ENCODE measurements around the gene GOLGA6D.

GRCh38 chr15:75335705-75336355 lies 53.2 kb downstream of the GOLGA6D start, which contains the start of gene COMMD4:
- TF ChIP-seq POLR2AphosphoS5 (IDR thresholded peaks at IDR 0.05; ENCODE audit: insufficient read depth, low read depth, low read length) (peak; percentile 76), POLR2A (IDR thresholded peaks at IDR 0.05; ENCODE audit: low read depth, low read length) (peak; percentile 85), CTCF (IDR thresholded peaks at IDR 0.05; ENCODE audit: extremely low read depth in 1 of 2, insufficient read depth in 1 of 2, low read depth in 1 of 2, low read length in 2 of 2) (no peak), EZH2 (IDR thresholded peaks at IDR 0.05; ENCODE audit: borderline replicate concordance, low read depth, low read length, severe bottlenecking) (no peak), MAX (IDR thresholded peaks at IDR 0.05; ENCODE audit: insufficient read depth, insufficient read length) (peak; percentile 66), JUN (IDR thresholded peaks at IDR 0.05; ENCODE audit: borderline replicate concordance, insufficient read depth, insufficient read length, low read depth) (no peak), GATA2 (IDR thresholded peaks at IDR 0.05; ENCODE audit: insufficient read depth, insufficient read length, low read depth, low read length) (no peak), FOS (IDR thresholded peaks at IDR 0.05; ENCODE audit: borderline replicate concordance, insufficient read depth, low read length) (no peak), MYC (IDR thresholded peaks at IDR 0.05; ENCODE audit: low read depth, low read length) (no peak)

Data from endothelial cell of umbilical vein (primary cell).